K562 (cell line): ENCODE measurements around the gene UQCR11. TPM values are rescaled to one million over a fixed set of nuclear protein-coding genes. Genes with fewer than 3 reads are reported as not detected.

ENCODE experiments used
- ARID1B ChIP-seq: fragments of 450-650 bp; IDR thresholded peaks from 2 replicates; pipeline ENCODE4 v1.6.1; 2016; ENCODE audit warnings: antibody characterized with exemption, mild to moderate bottlenecking, inconsistent platforms
- ETV6 ChIP-seq, 3 experiments: fragments of 150-350 bp in 1 of 3; sonication (generic) in 1 of 3; formaldehyde crosslinking in 1 of 3; IDR thresholded peaks; 2 replicates each; pipeline versions ENCODE4 v1.6.1 to v1.8.0; 2014 to 2022; ENCODE audit warnings: borderline replicate concordance in 2 of 3, low read depth in 2 of 3, antibody characterized with exemption in 1 of 3, low read length in 1 of 3, mild to moderate bottlenecking in 1 of 3, missing genetic modification reagents in 1 of 3
- GTF2A2 ChIP-seq: IDR thresholded peaks from 2 replicates; pipeline ENCODE4 v1.6.1; 2016; ENCODE audit warnings: mild to moderate bottlenecking, missing genetic modification characterization, missing compliant biosample characterization
- HDAC2 ChIP-seq: fragments of 450-650 bp; IDR thresholded peaks from 2 replicates; pipeline ENCODE4 v1.6.1; 2016; ENCODE audit warnings: mild to moderate bottlenecking
- HMG20B ChIP-seq: fragments of 250-450 bp; sonication (Bioruptor Pico); IDR thresholded peaks from 2 replicates; pipeline ENCODE4 v1.5.0; 2021; ENCODE audit warnings: mild to moderate bottlenecking
- KDM2B ChIP-seq: fragments of 250-450 bp; sonication (Bioruptor Pico); IDR thresholded peaks from 2 replicates; pipeline ENCODE4 v1.8.0; 2021; ENCODE audit warnings: mild to moderate bottlenecking, moderate library complexity
- MXI1 ChIP-seq: IDR thresholded peaks from 2 replicates; pipeline ENCODE4 v1.6.1; 2011; ENCODE audit warnings: low read depth, mild to moderate bottlenecking, improper control_type of control experiment, low read length
- NELFE ChIP-seq: IDR thresholded peaks from 2 replicates; pipeline ENCODE4 v1.6.1; 2011; ENCODE audit warnings: mild to moderate bottlenecking; ENCODE audit not compliant: insufficient read depth, insufficient read length
- NRF1 ChIP-seq, 2 experiments: fragments of 450-650 bp; IDR thresholded peaks in 1 of 2; conservative IDR thresholded peaks in 1 of 2; 2 replicates each; pipeline ENCODE4 v1.6.1; 2014; ENCODE audit warnings: mild to moderate bottlenecking in 2 of 2
- RBFOX2 ChIP-seq: fragments of 200-400 bp; formaldehyde crosslinking; IDR thresholded peaks from 2 replicates; pipeline ENCODE4 v1.6.1; 2017; ENCODE audit warnings: low read depth, mild to moderate bottlenecking, low read length, moderate library complexity
- RNF2 ChIP-seq: sonication (generic); IDR thresholded peaks from 2 replicates; pipeline ENCODE4 v1.6.1; 2016
- SMARCC2 ChIP-seq: fragments of 450-650 bp; IDR thresholded peaks from 2 replicates; pipeline ENCODE4 v1.6.1; 2017; ENCODE audit warnings: antibody characterized with exemption, moderate library complexity, mild to moderate bottlenecking, low read depth
- STAT5A ChIP-seq: IDR thresholded peaks from 2 replicates; pipeline ENCODE4 v1.6.1; 2012; ENCODE audit warnings: low read length, inconsistent platforms, borderline replicate concordance
- STAT6 ChIP-seq: sonication (generic); formaldehyde crosslinking; IDR thresholded peaks from 2 replicates; pipeline ENCODE4 v1.8.1; 2023; ENCODE audit warnings: mild to moderate bottlenecking, missing genetic modification reagents
- TAL1 ChIP-seq: fragments of 450-650 bp; IDR thresholded peaks from 2 replicates; pipeline ENCODE4 v1.6.1; 2016; ENCODE audit warnings: mild to moderate bottlenecking
- TCF3 ChIP-seq: sonication (generic); formaldehyde crosslinking; IDR thresholded peaks from 2 replicates; pipeline ENCODE4 v1.4.0; 2020; ENCODE audit warnings: mild to moderate bottlenecking, missing genetic modification reagents
- TFAP4 ChIP-seq: sonication (generic); formaldehyde crosslinking; IDR thresholded peaks from 2 replicates; pipeline ENCODE4 v1.8.0; 2022; ENCODE audit warnings: missing genetic modification reagents, mild to moderate bottlenecking, moderate library complexity, borderline replicate concordance
- THAP7 ChIP-seq: fragments of 250-450 bp; sonication (Bioruptor Pico); IDR thresholded peaks from 2 replicates; pipeline ENCODE4 v1.5.0; 2021
- VEZF1 ChIP-seq: fragments of 200-800 bp; sonication (Bioruptor generic); IDR thresholded peaks from 2 replicates; pipeline ENCODE4 v1.6.1; 2017; ENCODE audit warnings: missing genetic modification characterization, missing compliant biosample characterization
- ZFP30 ChIP-seq: fragments of 250-450 bp; sonication (Bioruptor Pico); IDR thresholded peaks from 2 replicates; pipeline ENCODE4 v1.8.0; 2022; ENCODE audit warnings: moderate library complexity, mild to moderate bottlenecking, inconsistent platforms, borderline replicate concordance
- ZFPM2 ChIP-seq: fragments of 250-450 bp; sonication (Bioruptor Pico); IDR thresholded peaks from 2 replicates; pipeline ENCODE4 v1.5.1; 2022; ENCODE audit warnings: mild to moderate bottlenecking
- ZNF740 ChIP-seq, 3 experiments: fragments of 200-800 bp in 1 of 3; sonication (Bioruptor generic) in 1 of 3; sonication (generic) in 1 of 3; formaldehyde crosslinking in 1 of 3; IDR thresholded peaks; 2 replicates each; pipeline versions ENCODE4 v1.6.1 to v1.8.0; 2016 to 2022; ENCODE audit warnings: mild to moderate bottlenecking in 2 of 3, missing compliant biosample characterization in 2 of 3, missing genetic modification characterization in 2 of 3, missing genetic modification reagents in 1 of 3
- polyA plus RNA-seq, 8 experiments: library from polyadenylated mRNA; depleted of rRNA in 4 of 8; stranded (reverse) in 5 of 8; unstranded in 3 of 8; fragments of >200 nt; fragmentation: Nextera tagmentation in 2 of 8; fragmentation: Illumina TruSeq in 1 of 8; extraction: Ambion mirVana in 2 of 8; extraction: Trizol in 1 of 8; gene quantifications; 2 replicates each; pipeline versions ENCODE4 v1.2.1 to v1.2.3, GENCODE V29; 2011 to 2014; ENCODE audit warnings: inconsistent platforms in 1 of 8, missing spikeins in 1 of 8
- total RNA-seq, 7 experiments: library from RNA; depleted of rRNA in 6 of 7; stranded (reverse); fragments of >200 nt in 6 of 7; fragmentation: Illumina TruSeq in 2 of 7; extraction: Trizol in 2 of 7; gene quantifications; 2 replicates each; pipeline versions ENCODE4 v1.2.1 to v1.2.3, GENCODE V29; 2011 to 2021; ENCODE audit warnings: low replicate concordance in 1 of 7

UQCR11 gene
- total and polyA plus RNA-seq, 9 of the 15 experiments (the other 6 are each of a cell fraction or from before 2014, with no cell fraction given), result 57.6 to 394 (median 259) TPM

GRCh38 chr19:1633269-1633826 is 28.1 kb upstream of the UQCR11 start (continued):
- no peak for TF ChIP-seq STAT6 (CRISPR knock-in tag)
- TF ChIP-seq ETV6 (IDR thresholded peaks at IDR 0.05; ENCODE audit: borderline replicate concordance in 1 of 2, low read depth in 2 of 2, low read length in 1 of 2), result no peak
- no peak for TF ChIP-seq ETV6 (CRISPR knock-in tag; IDR thresholded peaks at IDR 0.05; ENCODE audit: borderline replicate concordance)
- peak; percentile 37; the same call in 1 of the 2 replicates for TF ChIP-seq RBFOX2
- no peak for TF ChIP-seq NRF1 (conservative IDR thresholded peaks at IDR 0.05 in 1 of 2, IDR thresholded peaks at IDR 0.05 in 1 of 2)
- peak; percentile 59 for TF ChIP-seq VEZF1 (CRISPR knock-in tag)
- TF ChIP-seq THAP7 (CRISPR knock-in tag), result no peak
- TF ChIP-seq GTF2A2, result no peak
- TF ChIP-seq TAL1, result no peak
- TF ChIP-seq KDM2B (CRISPR knock-in tag), result no peak
- TF ChIP-seq ZNF740 (CRISPR knock-in tag; IDR thresholded peaks at IDR 0.05), result no peak
- TF ChIP-seq ZNF740 (tag; IDR thresholded peaks at IDR 0.05), result no peak
- TF ChIP-seq STAT5A, result no peak
- TF ChIP-seq TCF3 (CRISPR knock-in tag), result no peak
- 0 out of 2 replicates have a peak, but pooled peaks have one; percentile 2 for TF ChIP-seq TFAP4 (CRISPR knock-in tag)
- TF ChIP-seq NELFE, result no peak
- TF ChIP-seq SMARCC2, result no peak
- no peak for TF ChIP-seq ZFP30 (CRISPR knock-in tag)
- TF ChIP-seq RNF2, result no peak
- TF ChIP-seq ARID1B, result 0 out of 2 replicates have a peak, but pooled peaks have one; percentile 21
- TF ChIP-seq HDAC2, result 0 out of 2 replicates have a peak, but pooled peaks have one; percentile 10
- TF ChIP-seq HMG20B (CRISPR knock-in tag), result no peak
- TF ChIP-seq ZFPM2 (CRISPR knock-in tag), result no peak
- no peak for TF ChIP-seq MXI1
